Limb (tissue), 2 donors: Measurements from ENCODE around the gene CEP70.

Experiments
- DNase-seq, 2 donors: peaks; one replicate each; pipeline ENCODE4 v3.0.0-alpha.2; 2016; ENCODE audit errors: extremely low spot score in 2 of 2

The CEP70 gene

DNA sequence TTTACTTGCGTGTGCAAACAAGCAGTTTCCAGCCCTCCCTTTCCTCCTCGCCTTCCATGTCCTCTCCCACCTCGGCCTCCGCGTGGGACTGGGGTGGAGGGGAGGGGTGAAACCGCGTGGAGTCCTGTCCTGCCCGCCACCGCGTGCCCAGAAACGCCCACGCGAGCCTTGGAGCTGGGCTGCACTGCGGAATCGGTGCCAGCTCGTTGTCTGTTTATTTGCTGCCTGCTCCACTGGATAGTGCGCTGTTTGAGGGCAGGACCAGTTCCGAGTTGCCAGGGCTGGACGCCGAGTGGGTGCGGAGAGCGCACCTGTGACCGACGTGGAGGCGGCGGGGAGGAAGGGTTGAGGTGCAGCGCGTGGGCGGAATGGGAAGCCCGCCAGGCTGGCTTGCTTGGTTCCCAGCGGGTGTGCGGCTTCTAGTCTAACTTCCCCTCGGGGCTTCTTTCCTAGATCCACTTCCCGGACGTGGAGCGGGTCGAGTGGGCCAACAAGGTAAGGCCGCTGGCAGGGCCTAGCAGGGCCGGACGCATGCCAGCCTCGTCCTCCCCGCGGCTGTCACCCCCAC lies 142.4 kb downstream of the CEP70 start:
- DNase-seq = peak in 1 of 2 donors; percentile 21

DNA sequence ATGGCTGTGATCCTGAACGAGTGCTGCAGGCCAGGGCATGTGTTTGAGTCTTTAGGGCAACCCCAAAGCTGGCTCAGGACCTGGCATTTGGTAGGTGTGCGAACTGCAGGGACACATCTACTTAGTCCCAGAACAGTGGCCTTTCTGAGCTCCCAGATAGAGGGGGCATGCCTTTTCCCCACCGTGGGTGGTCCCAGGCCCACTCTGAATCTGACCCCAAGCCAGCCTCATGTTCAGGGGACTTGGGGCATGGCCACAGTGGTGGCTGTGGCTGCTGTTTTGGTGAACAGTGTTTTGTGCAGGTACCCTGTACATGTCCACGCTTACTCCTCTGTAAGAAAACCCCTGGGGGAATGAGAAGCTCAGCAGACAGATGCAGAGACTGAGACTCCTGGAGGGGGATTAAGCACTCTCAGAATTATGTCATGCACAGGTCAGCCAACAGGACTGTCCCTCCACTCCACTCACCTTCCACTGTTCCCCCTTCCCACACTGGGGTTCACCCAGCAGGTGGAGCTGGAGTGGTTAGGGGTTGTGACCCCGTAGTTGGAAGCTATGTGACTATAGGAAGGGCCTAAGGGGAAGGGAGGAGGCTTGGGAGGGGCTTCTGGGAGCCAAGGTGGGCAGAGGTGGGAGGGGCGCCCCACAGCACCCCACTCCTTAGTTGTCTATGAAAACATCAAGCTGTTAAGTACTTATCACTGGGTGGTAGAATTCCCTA lies 143.2 kb downstream of the CEP70 start:
- DNase-seq = peak in 1 of 2 donors; percentile 18

DNA sequence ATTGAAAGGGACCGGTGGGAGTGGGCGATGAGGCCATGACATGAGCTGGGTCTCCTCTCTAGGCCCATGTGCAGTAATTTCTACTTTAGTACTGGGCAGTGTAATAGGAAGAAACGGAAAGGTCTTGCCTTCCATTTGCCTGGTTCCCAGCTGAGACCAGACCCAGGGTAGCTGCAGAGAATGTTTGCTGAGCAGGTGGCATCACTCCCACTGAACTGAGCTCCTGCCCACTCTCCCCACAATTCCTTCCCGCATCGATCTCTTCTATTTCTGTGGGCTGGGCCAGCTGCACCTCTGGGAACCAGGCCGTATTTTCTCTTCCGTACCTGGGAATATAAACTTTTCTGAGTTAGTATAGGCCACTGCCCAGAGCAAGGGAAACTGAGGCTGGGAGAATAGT lies 143.9 kb downstream of the CEP70 start:
- no peak for DNase-seq

DNA sequence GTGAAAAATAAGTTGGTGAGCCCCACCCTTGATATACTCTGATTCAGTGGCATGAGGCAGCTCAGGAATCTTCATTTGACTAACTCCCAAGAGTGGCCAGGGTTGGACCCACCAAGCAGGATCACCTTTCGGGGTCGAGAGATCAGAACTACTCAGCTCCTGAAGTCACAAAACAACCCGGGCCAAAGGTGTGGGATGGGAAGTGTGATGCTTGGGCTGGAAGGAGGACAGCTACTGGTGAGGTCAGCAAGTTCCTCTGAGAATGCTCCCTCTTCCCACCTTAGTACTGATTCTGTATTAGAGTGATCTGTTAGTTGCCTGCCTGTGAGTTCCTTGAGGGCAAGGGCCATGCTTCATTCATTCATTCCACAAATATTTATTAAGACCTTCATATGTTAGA lies 144.6 kb downstream of the CEP70 start:
- no peak for DNase-seq

DNA sequence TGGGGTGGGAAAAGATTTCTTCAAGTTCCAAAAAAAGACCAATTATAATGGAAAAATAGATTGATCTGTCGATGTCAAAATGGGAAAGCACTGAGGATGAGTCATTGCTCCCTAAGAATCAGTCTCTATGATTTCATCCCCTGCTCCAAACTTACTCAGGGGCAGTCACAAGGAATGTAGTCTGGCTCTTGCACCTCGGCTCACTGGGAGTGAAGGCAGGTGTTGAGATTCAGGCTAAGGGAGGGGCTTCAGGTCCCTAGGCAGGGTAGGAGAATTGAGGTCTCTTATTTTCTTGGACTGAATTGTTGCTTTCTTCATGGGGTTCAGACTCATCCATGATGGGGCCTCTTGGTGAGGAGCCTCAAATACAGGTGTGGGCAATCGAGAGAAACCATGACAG lies 145.4 kb downstream of the CEP70 start:
- no peak for DNase-seq

DNA sequence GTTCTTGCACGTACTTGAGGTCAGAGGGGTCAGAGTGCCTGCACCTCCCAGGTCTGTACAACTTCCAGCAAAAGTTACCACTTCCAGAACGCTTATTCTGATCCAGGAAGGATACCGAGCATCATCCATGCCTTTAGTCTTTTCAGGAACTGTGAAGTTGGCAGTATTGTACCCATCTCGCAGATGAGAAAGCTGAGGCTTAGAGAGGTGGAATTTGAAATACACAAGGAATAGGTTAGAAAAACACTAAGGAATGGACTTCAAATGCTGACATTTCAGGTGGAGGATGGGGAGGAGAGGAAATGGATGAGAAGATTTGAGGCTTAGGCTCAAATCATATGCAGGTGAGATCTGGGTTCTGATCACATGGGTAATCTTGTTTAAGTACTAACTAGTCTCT lies 148.4 kb downstream of the CEP70 start:
- no peak for DNase-seq

DNA sequence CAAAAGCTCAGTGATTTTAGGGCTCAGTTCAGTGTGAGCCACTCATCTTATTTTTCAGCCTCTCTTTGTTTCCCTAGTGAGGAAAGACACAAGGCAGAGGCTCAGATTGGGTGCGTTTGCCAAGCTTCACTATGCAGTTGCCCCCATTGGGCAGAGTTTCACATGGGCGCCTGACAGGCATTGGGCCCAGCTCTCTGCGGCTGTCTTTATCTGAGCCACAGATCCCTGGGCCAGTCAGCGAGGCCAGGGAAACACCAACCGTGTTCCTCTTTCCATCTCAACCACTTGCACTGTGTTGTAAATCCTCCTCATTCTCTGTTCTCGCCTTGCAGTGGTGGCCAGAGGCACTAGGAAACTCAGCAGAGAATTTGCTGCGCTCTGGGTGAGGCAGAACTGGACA lies 148.8 kb downstream of the CEP70 start:
- no peak for DNase-seq
